NCI-H2107 (cell line): Measurements from ENCODE around the gene PSMA7.
"Not testable (repeated sequence)": the region's sequence is repeated elsewhere in the genome, so short reads cannot be mapped to it uniquely, and the experiment has no call there.

ENCODE experiments used
- DNase-seq: peaks from one replicate; lab custom pipeline; 2025; lab: John Stamatoyannopoulos, UW

The PSMA7 gene

DNA sequence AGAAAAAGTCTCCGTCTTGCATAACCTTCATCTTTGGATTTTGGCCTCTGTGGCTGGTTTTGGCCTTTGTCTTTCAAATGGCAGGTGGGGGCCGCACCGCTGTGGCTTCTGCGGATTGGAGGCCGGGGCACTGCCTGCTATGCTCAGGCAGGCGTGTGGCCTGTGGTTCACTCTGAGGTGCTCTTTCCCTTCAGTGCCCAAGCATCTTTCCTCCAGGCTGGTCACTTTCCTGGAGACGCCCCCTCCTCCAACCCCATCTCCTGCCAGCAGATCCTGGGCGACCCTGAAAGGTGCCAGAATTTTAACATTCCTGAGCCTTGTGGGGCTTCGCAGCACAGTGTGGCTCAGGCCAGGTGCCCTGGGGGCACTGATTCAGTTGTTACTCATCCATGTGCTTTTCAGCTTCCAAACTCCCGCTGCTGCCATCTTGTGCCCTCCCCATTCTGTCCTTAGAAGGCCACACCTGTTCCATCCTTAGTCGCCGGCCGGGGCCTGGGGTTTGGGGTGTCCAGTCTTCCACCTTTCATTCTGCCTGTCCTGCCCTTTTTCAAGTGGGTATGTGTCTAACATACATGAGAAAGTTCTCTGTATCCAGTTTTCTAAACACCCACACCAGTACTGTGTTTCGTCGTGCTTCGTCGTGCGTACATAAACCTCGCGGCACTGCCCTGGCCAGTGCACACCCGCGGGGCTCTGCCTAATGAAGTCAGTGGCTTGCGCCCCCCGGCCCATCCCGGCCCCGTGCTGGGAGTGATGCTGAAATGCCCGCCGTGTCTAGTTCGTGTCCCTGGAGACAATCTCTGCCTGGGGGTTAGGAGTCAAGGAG lies 12.4 kb upstream of the PSMA7 start:
- DNase-seq: no peak

DNA sequence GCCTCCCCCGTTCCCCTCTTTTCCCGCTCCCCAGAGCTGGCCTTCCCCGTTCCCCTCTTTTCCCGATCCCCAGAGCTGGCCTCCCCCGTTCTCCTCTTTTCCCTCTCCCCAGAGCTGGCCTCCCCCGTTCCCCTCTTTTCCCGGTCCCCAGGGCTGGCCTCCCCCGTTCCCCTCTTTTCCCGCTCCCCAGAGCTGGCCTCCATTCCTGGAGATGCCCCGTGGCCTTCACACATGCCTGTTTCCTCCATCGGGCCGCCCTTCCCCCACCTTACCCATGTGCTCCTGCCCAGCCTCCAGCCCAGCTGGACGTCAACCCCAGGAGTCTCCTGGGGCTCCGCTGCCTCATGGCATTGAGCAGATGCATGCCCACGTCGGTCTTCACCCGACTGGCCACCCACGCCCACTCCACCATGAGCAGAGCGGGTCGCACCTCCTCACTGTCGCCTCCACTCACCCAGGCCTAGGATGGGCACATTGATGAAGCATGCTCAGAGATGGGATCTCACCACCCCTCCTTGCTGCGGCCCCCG lies 8.7 kb upstream of the PSMA7 start:
- no peak for DNase-seq

- DNase-seq: no peak
Measured at GRCh38 chr20:62151225-62151624, 8.0 kb upstream of the PSMA7 start.

DNA sequence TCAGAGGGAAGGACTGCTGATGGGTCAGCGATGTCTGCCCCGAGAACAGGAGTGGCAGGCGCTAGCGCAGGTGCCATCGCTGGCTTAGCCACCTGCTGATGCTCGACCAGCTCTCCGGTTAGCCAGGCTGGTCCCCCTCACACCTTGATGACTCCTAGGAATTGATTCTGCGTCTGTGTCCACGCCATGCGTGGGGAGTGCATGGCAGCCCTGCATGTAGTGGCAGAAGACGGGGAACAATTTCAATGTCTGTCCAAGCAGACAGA lies 7.0 kb upstream of the PSMA7 start:
- no peak for DNase-seq

GRCh38 chr20:62149532-62150309 lies 6.5 kb upstream of the PSMA7 start:
- DNase-seq: no peak

- DNase-seq: no peak
Measured at GRCh38 chr20:62148908-62149314, 5.7 kb upstream of the PSMA7 start.

DNA sequence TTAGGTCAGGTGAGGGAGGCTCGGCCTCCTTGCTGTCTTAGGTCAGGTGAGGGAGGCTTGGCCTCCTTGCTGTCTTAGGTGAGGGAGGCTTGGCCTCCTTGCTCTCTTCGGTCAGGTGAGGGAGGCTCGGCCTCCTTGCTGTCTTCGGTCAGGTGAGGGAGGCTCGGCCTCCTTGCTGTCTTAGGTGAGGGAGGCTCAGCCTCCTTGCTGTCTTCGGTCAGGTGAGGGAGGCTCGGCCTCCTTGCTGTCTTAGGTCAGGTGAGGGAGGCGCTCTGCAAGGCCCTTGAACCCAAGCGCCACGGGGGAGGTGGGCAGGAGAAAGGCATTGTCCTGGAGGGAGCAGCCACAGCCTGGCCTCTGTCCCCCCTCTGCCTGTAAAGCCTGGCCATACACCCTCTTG lies 5.2 kb upstream of the PSMA7 start:
- not testable (repeated sequence) for DNase-seq

GRCh38 chr20:62147528-62147927 lies 4.3 kb upstream of the PSMA7 start:
- DNase-seq: no peak

DNA sequence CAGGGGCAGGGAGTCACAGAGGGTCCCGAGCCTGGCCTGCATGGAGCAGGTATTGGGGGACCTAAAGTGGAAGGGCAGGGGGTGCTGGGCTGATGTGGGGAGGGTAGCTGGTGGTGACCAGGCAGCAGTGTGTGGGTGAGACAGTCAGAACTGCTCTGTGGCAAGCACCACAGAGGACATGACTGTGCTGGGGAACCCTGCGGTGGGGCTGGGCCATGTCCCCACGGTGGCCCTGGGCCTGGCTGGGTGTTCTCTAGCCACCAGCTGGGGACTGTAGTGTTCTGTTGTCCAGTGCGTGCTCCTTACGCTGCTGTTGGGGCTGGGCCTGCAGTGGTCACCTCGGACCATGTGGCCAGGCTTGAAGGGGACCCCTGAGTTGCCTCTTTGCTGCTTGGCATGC lies 3.9 kb upstream of the PSMA7 start:
- DNase-seq: no peak

- no peak for DNase-seq
Measured at GRCh38 chr20:62146019-62146755, 3.0 kb upstream of the PSMA7 start.

DNA sequence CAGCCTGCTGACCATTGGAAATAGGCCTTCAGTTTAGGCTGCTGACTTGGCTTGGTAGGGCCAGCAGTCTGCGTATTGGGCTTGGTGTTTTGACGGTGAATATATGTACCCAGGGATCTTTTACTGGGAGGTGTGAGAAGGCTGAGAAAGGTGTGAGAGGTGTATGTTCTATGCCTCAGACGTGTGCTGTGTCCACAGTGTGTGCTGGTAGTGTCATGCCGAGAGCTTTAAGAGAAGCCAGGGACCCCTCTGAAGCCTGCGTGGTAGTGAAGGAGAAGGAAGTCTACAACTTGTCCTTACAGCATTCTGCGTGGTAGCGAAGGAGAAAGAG lies 2.5 kb upstream of the PSMA7 start:
- no peak for DNase-seq

GRCh38 chr20:62143957-62144825 lies 997 bp upstream of the PSMA7 start:
- DNase-seq: no peak

DNA sequence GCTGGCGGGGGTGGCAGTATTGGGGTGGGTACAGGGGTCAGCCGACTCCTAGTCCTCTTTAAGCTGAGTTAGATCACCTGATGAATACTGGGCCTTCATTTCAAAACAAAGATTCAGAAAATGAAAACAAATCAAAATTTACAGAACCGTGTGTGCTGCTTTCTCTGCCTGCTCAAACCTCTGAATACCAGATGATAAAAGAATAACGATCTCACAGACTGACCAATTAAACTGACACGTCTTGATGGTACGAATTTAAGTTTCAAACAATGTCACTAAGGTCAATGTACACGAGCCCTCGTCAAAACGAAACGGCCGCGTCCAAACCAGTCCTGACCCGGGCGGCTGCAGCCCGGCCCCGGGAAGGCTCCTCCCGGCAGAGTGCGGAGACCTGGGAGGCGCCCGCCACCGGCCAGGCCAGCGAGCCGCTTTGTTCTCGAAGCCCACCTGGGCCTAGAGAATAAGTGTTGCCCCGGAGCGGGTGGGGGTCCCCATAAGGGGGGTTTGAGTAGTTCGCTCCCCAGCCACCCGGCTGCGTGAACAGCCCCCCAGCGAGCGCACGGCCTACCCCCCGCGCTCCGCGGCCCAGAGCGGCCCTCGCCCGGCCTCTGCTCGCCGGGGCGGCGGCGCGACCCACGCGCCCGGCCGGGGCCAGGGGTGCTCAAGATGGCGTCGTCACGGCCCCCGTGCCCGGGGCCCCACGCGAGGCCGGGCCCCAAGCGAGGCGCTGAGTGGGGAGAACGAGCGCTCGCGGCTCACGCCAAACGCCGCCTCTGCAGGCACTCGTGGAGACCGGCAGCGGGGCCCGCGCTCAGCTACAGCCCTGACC lies 728 bp downstream of the PSMA7 start:
- no peak for DNase-seq

GRCh38 chr20:62141397-62142251 lies 1.6 kb downstream of the PSMA7 start:
- no peak for DNase-seq

- DNase-seq: no peak
Measured at GRCh38 chr20:62141043-62141396, 2.2 kb downstream of the PSMA7 start.

GRCh38 chr20:62139636-62140035 lies 3.6 kb downstream of the PSMA7 start:
- DNase-seq: no peak

DNA sequence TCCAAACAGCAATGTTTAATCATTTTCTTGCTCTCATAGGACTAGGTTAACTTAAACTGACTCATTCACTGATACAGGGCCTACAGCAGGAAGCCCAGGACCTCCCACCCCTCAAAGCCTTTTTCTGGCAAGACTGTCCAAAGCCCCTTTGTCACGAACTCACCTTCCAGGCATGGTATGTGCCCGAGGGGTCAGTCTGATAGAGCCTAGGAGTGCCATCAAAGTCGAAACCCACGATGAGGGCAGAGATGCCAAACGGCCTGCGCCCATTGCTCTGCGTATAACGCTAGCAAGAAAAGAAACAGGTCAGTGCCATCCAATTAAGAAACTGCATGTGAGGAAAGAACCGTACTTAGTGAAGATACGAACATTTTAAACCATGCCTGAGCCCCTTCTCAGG lies 4.3 kb downstream of the PSMA7 start:
- no peak for DNase-seq

- DNase-seq: no peak
Measured at GRCh38 chr20:62138204-62138543, 5.0 kb downstream of the PSMA7 start.

DNA sequence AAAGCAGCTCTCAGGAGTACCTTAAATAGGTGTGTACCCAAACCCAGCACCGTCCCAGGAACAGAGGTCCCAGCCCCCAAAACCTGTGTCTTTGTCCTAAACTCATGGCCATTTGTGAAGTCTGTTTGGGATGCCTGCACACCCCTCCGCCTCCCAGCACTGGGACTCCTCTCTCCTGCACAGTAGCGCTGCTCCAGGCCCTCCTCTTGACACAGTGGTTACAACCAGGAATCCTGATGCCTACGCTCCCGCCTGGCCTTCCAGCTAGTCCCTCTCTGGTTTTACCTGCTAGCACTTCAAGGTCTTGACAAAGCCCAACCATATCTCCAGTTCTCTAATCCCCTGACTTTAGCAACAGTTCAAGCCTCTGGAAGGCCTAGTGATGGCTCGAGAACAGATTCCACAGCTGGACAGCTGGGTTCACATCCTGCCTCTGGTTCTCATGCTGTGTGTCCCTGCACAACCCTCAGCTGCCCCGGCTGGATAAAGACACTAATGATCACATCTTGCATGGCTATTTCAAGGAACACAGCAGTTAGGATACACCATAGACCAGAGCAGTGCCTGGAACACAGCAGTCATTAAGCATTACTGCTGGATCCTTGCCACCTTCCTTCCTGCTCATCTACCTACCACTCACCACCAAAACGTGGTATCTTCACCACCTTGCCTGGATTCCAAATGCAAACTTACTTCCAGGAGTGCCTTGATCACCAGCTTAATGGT lies 5.6 kb downstream of the PSMA7 start:
- no peak for DNase-seq

DNA sequence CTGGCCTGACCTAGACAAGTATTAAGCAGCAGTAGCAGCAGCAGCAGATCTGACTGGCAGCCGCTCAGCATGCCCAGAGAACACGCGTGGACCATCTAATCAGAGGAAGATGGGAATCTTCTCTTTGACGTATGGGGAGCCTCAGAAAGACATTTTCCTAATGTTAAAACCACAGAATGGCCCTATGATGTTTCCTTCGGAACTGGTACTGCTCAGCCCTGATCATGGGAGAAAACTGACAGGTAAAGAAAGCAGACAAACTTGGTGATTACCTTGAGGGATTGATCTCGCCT lies 6.2 kb downstream of the PSMA7 start:
- DNase-seq: no peak
